ENCODE results near the gene HAUS5. TPM values are rescaled to one million over a fixed set of nuclear protein-coding genes. Genes with fewer than 3 reads are reported as not detected.

HAUS5 gene
- total RNA-seq, 1 experiment from 2014 or later = 32.9 TPM

- Histone ChIP-seq H2BK12ac (ENCODE audit: insufficient read length, low read depth, low read length) (no peak overlapping the region), H3K27me3 (ENCODE audit: insufficient read depth, low read length) (no peaks in the 10 kb centered on the region), H2BK120ac (ENCODE audit: low read depth, low read length, poor library complexity, severe bottlenecking) (no peak overlapping the region), H3K79me2 (ENCODE audit: insufficient read depth, low read length) (no peaks in the 10 kb centered on the region), H3K9ac (ENCODE audit: extremely low read depth, insufficient read length, low read length) (peak overlapping the region; percentile 4), H4K5ac (ENCODE audit: insufficient read length, low read depth, low read length) (no peak overlapping the region), H4K91ac (ENCODE audit: insufficient read length, low read depth, low read length) (no peak overlapping the region), H3K23me2 (ENCODE audit: insufficient read length, low read depth, low read length, poor library complexity, severe bottlenecking) (peaks cover 11% of the 10 kb centered on the region), H3K23ac (ENCODE audit: insufficient read length, low read depth, low read length) (no peak overlapping the region), H3K4ac (ENCODE audit: low read depth, low read length) (no peak overlapping the region), H3K27ac (ENCODE audit: insufficient read length, low read depth, low read length) (no peak overlapping the region), H2AK5ac (ENCODE audit: insufficient read length, low read length) (no peak overlapping the region), H2BK20ac (ENCODE audit: low read depth, low read length, poor library complexity, severe bottlenecking) (no peak overlapping the region), H3K9me3 (ENCODE audit: control insufficient read depth, low read depth, low read length) (no peaks in the 10 kb centered on the region), H3K56ac (ENCODE audit: insufficient read length, low read depth, low read length) (no peak overlapping the region), H3K79me1 (ENCODE audit: insufficient read depth, low read depth, low read length, poor library complexity, severe bottlenecking) (no peaks in the 10 kb centered on the region), H2BK5ac (ENCODE audit: insufficient read length, low read length) (no peak overlapping the region), H2BK15ac (ENCODE audit: low read depth, low read length) (no peak overlapping the region), H3K4me1 (ENCODE audit: insufficient read depth, low read length) (no peaks in the 10 kb centered on the region), H3K14ac (ENCODE audit: insufficient read depth, low read length) (peak overlapping the region; percentile 59; the same call in 1 of the 2 replicates), H4K20me1 (ENCODE audit: control insufficient read depth, insufficient read depth, insufficient read length) (no peaks in the 10 kb centered on the region), H2AFZ (ENCODE audit: low read length) (no peak overlapping the region), H4K8ac (replicated peaks; ENCODE audit: insufficient read length, low read depth, low read length) (no peak overlapping the region), H3K18ac (ENCODE audit: insufficient read length, low read depth, low read length) (peak overlapping the region; percentile 81), H3K4me2 (ENCODE audit: insufficient read depth, insufficient read length, low read length) (peak overlapping the region; percentile 31), H3T11ph (ENCODE audit: low read length) (no peak overlapping the region)
- Mint-ChIP-seq H3K4me3 (peak overlapping the region; percentile 73 to 93), H3K4me1 (peaks cover 4 to 6% of the 10 kb centered on the region in 2 experiments; a peak in 3 of 4 replicates), H3K27me3 (ENCODE audit: low read depth) (peaks cover 36% of the 10 kb centered on the region), H3K36me3 (ENCODE audit: insufficient read depth in 1 of 3, low read depth in 3 of 3) (no peaks in the 10 kb centered on the region; a peak in 1 of 7 replicates), H3K27ac (no peak overlapping the region; a peak in 2 of 7 replicates), H3K9me3 (no peaks in the 10 kb centered on the region)
- no peak for TF ChIP-seq CTCF (conservative IDR thresholded peaks at IDR 0.05)
- WGBS (ENCODE audit: extremely low coverage, insufficient read length, low lambda C conversion rate) = no CpG with 5 or more reads among the region's 39 CpGs
- DNase-seq = peak; percentile 83
Observed at GRCh38 chr19:35673121-35673804, 60.7 kb downstream of the HAUS5 start.

Other genes starting within 250 kb of the HAUS5 start
- not detected in 2 replicates for gene GPR42, start 241.7 kb upstream of the HAUS5 start, total RNA-seq (2021)
- not detected in 2 replicates for gene FFAR2, start 164.5 kb upstream of the HAUS5 start, total RNA-seq (2021)
- 0.87 and 1.3 TPM in 2 replicates for gene KRTDAP, start 122.3 kb upstream of the HAUS5 start, total RNA-seq (2021)
- gene DMKN, start 99.1 kb upstream of the HAUS5 start, total RNA-seq (2021) = 267 and 278 TPM in 2 replicates
- gene SBSN, start 84.4 kb upstream of the HAUS5 start, total RNA-seq (2021) = 0.15 and 0.24 TPM in 2 replicates
- not detected in 2 replicates for gene GAPDHS, start 79.3 kb upstream of the HAUS5 start, total RNA-seq (2021)
- 125 and 128 TPM in 2 replicates for gene TMEM147, start 67.1 kb upstream of the HAUS5 start, total RNA-seq (2021)
- 0.24 and 0.88 TPM in 2 replicates for gene ATP4A, start 49.1 kb upstream of the HAUS5 start, total RNA-seq (2021)
- not detected in 2 replicates for gene PMIS2, start 26.6 kb upstream of the HAUS5 start, total RNA-seq (2021)
- 83.3 and 85.8 TPM in 2 replicates for gene RBM42, start 16.3 kb downstream of the HAUS5 start, total RNA-seq (2021)
- 1.5 and 1.9 TPM in 2 replicates for gene ETV2, start 29.0 kb downstream of the HAUS5 start, total RNA-seq (2021)
- gene COX6B1, start 35.6 kb downstream of the HAUS5 start, total RNA-seq (2021) = 422 and 432 TPM in 2 replicates
- gene UPK1A, start 53.8 kb downstream of the HAUS5 start, total RNA-seq (2021) = 3.0 and 4.3 TPM in 2 replicates
- gene ZBTB32, start 91.8 kb downstream of the HAUS5 start, total RNA-seq (2021) = 0.13 TPM in 1 of 2 replicates, not detected in the other
- 47.7 and 50.5 TPM in 2 replicates for gene KMT2B, start 105.3 kb downstream of the HAUS5 start, total RNA-seq (2021)
- 2.9 and 3.2 TPM in 2 replicates for gene IGFLR1, start 129.7 kb downstream of the HAUS5 start, total RNA-seq (2021)
- gene U2AF1L4, start 132.7 kb downstream of the HAUS5 start, total RNA-seq (2021) = 16.8 and 19.2 TPM in 2 replicates
- gene PSENEN, start 132.9 kb downstream of the HAUS5 start, total RNA-seq (2021) = 69.7 and 77.7 TPM in 2 replicates
- gene LIN37, start 135.8 kb downstream of the HAUS5 start, total RNA-seq (2021) = 4.7 and 5.9 TPM in 2 replicates
- gene HSPB6, start 144.3 kb downstream of the HAUS5 start, total RNA-seq (2021) = 0.37 TPM in 2 replicates
- 21.8 and 29.1 TPM in 2 replicates for gene PROSER3, start 145.4 kb downstream of the HAUS5 start, total RNA-seq (2021)
- 18.7 and 19.5 TPM in 2 replicates for gene ARHGAP33, start 162.8 kb downstream of the HAUS5 start, total RNA-seq (2021)
- not detected in 2 replicates for gene PRODH2, start 200.1 kb downstream of the HAUS5 start, total RNA-seq (2021)
- gene NPHS1, start 239.8 kb downstream of the HAUS5 start, total RNA-seq (2021) = 0.83 and 1.1 TPM in 2 replicates
- gene KIRREL2, start 244.2 kb downstream of the HAUS5 start, total RNA-seq (2021) = 3.1 and 3.6 TPM in 2 replicates

All from H9 (cell line).